IMR-90 (cell line): ENCODE measurements around the gene P2RY14. TPM values are rescaled to one million over a fixed set of nuclear protein-coding genes. Genes with fewer than 3 reads are reported as not detected.

ENCODE experiments used
- ATAC-seq: fragments of 200-7000 bp; cut with Tn5 transposase; 2 replicates; pipeline ENCODE4 v1.9.1; 2020; ENCODE audit warnings: low read depth, mild to moderate bottlenecking, moderate library complexity
- BruUV-seq: library from RNA; stranded (reverse); fragments of 400-500 nt; replicated peaks from 2 replicates; lab custom pipeline; 2021; lab: Mats Ljungman, UMichigan
- CTCF ChIA-PET: fragments of 300-600 bp; formaldehyde crosslinking; extraction: SDS; loops from one replicate; lab custom pipeline; 2021; ENCODE audit warnings: antibody characterized with exemption; lab: Yijun Ruan, JAX
- POLR2A ChIA-PET: fragments of 300-600 bp; sonication (Branson Sonifier 250); formaldehyde crosslinking; loops from one replicate; lab custom pipeline; 2022; ENCODE audit warnings: antibody characterized with exemption; ENCODE audit not compliant: unreplicated experiment; lab: Charles Lee
- DNase-seq: peaks from one replicate; pipeline ENCODE4 v3.0.0; 2013
- H2AFZ ChIP-seq: replicated peaks from 2 replicates; pipeline ENCODE3; 2013; ENCODE audit warnings: low read length, mild to moderate bottlenecking; ENCODE audit not compliant: poor library complexity
- H2AK5ac ChIP-seq: 2 replicates; pipeline ENCODE4 v1.6.1; 2013; ENCODE audit warnings: low read depth, low read length, inconsistent platforms
- H2AK9ac ChIP-seq: replicated peaks from 2 replicates; pipeline ENCODE3; 2013; ENCODE audit warnings: mild to moderate bottlenecking, low read depth, low read length, moderate library complexity; ENCODE audit not compliant: poor library complexity
- H2BK120ac ChIP-seq: 2 replicates; pipeline ENCODE4 v1.6.1; 2013; ENCODE audit warnings: low read depth, low read length, inconsistent platforms
- H2BK15ac ChIP-seq: 3 replicates; pipeline ENCODE4 v1.6.1; 2013; ENCODE audit warnings: low read depth, low read length, inconsistent platforms
- H2BK20ac ChIP-seq: 2 replicates; pipeline ENCODE4 v1.6.1; 2013; ENCODE audit warnings: low read depth, mild to moderate bottlenecking, inconsistent platforms, low read length, moderate library complexity
- H2BK5ac ChIP-seq: 2 replicates; pipeline ENCODE4 v1.6.1; 2013; ENCODE audit warnings: mild to moderate bottlenecking, low read depth, low read length, inconsistent platforms; ENCODE audit not compliant: poor library complexity, severe bottlenecking
- H3K14ac ChIP-seq: replicated peaks from 2 replicates; pipeline ENCODE4 v1.6.1; 2013; ENCODE audit warnings: low read depth, low read length, inconsistent platforms
- H3K18ac ChIP-seq: 2 replicates; pipeline ENCODE4 v1.6.1; 2013; ENCODE audit warnings: low read depth, low read length, control low read depth
- H3K23ac ChIP-seq: 2 replicates; pipeline ENCODE4 v1.6.1; 2013; ENCODE audit warnings: low read depth, low read length, inconsistent platforms
- H3K27ac ChIP-seq: 2 replicates; pipeline ENCODE4 v1.5.1; 2013; ENCODE audit warnings: mild to moderate bottlenecking, control low read depth, low read length; ENCODE audit not compliant: insufficient read depth
- H3K27me3 ChIP-seq: 2 replicates; pipeline ENCODE4 v1.6.1; 2013; ENCODE audit warnings: low read length; ENCODE audit not compliant: control insufficient read depth, insufficient read depth
- H3K36me3 ChIP-seq: 2 replicates; pipeline ENCODE4 v1.6.1; 2013; ENCODE audit warnings: low read length, mixed read lengths; ENCODE audit not compliant: control insufficient read depth, insufficient read depth
- H3K4ac ChIP-seq: 2 replicates; pipeline ENCODE4 v1.6.1; 2013; ENCODE audit warnings: low read depth, low read length, inconsistent platforms
- H3K4me1 ChIP-seq: 2 replicates; pipeline ENCODE4 v1.6.1; 2013; ENCODE audit warnings: low read length, mixed read lengths; ENCODE audit not compliant: control insufficient read depth, insufficient read depth
- H3K4me2 ChIP-seq: 2 replicates; pipeline ENCODE4 v1.6.1; 2013; ENCODE audit warnings: low read depth, mild to moderate bottlenecking, control low read depth, low read length, moderate library complexity
- H3K4me3 ChIP-seq: 2 replicates; pipeline ENCODE4 v1.5.1; 2013; ENCODE audit warnings: low read depth, mild to moderate bottlenecking, control low read depth, low read length, moderate library complexity; ENCODE audit not compliant: insufficient read depth
- H3K56ac ChIP-seq: 2 replicates; pipeline ENCODE4 v1.6.1; 2013; ENCODE audit warnings: low read length, inconsistent platforms; ENCODE audit not compliant: insufficient read depth; ENCODE audit errors: extremely low read depth
- H3K79me1 ChIP-seq, 2 experiments: 2 replicates each; pipeline ENCODE4 v1.6.1; 2013; ENCODE audit warnings: low read length in 2 of 2, inconsistent platforms in 1 of 2, low read depth in 1 of 2
- H3K9ac ChIP-seq: 2 replicates; pipeline ENCODE4 v1.6.1; 2013; ENCODE audit warnings: low read depth, low read length, control low read depth
- H3K9me1 ChIP-seq: 2 replicates; pipeline ENCODE4 v1.6.1; 2013; ENCODE audit warnings: low read length, inconsistent platforms; ENCODE audit not compliant: insufficient read depth
- H3K9me3 ChIP-seq: 2 replicates; pipeline ENCODE4 v1.6.1; 2013; ENCODE audit warnings: low read length; ENCODE audit not compliant: control insufficient read depth, insufficient read depth
- H4K20me1 ChIP-seq: 2 replicates; pipeline ENCODE4 v1.6.1; 2013; ENCODE audit warnings: low read length, inconsistent platforms; ENCODE audit not compliant: insufficient read depth
- H4K5ac ChIP-seq: 2 replicates; pipeline ENCODE4 v1.6.1; 2013; ENCODE audit warnings: mild to moderate bottlenecking, low read depth, low read length, control low read depth
- H4K8ac ChIP-seq, 2 experiments: 2 replicates each; pipeline ENCODE4 v1.6.1; 2013; ENCODE audit warnings: low read depth in 2 of 2, low read length in 2 of 2, control low read depth in 1 of 2, inconsistent platforms in 1 of 2
- H4K91ac ChIP-seq: 2 replicates; pipeline ENCODE4 v1.6.1; 2013; ENCODE audit warnings: low read depth, low read length, inconsistent platforms; ENCODE audit not compliant: insufficient read depth
- BHLHE40 ChIP-seq: fragments of 150-350 bp; IDR thresholded peaks from 2 replicates; pipeline ENCODE4 v1.6.1; 2016; ENCODE audit warnings: mild to moderate bottlenecking, low read depth, low read length
- CEBPB ChIP-seq: IDR thresholded peaks from 2 replicates; pipeline ENCODE4 v1.6.1; 2012; ENCODE audit warnings: low read depth, low read length, improper control_type of control experiment
- CHD1 ChIP-seq: IDR thresholded peaks from 2 replicates; pipeline ENCODE4 v1.6.1; 2012; ENCODE audit warnings: low read depth, low read length, improper control_type of control experiment
- CTCF ChIP-seq: conservative IDR thresholded peaks from 2 replicates; pipeline ENCODE4 v1.5.1; 2012; ENCODE audit warnings: mild to moderate bottlenecking, low read depth, low read length, improper control_type of control experiment
- ELK1 ChIP-seq: fragments of 150-350 bp; IDR thresholded peaks from 2 replicates; pipeline ENCODE4 v1.6.1; 2016; ENCODE audit warnings: low read depth, mild to moderate bottlenecking, low read length, moderate library complexity, borderline replicate concordance
- FOS ChIP-seq: fragments of 150-350 bp; IDR thresholded peaks from 2 replicates; pipeline ENCODE4 v1.6.1; 2016; ENCODE audit warnings: low read depth, low read length
- MAFK ChIP-seq: IDR thresholded peaks from 2 replicates; pipeline ENCODE4 v1.6.1; 2012; ENCODE audit warnings: low read depth, low read length, improper control_type of control experiment
- MAZ ChIP-seq: IDR thresholded peaks from 2 replicates; pipeline ENCODE4 v1.6.1; 2012; ENCODE audit warnings: low read depth, mild to moderate bottlenecking, low read length, improper control_type of control experiment, moderate library complexity, borderline replicate concordance
- MXI1 ChIP-seq: IDR thresholded peaks from 2 replicates; pipeline ENCODE4 v1.6.1; 2012; ENCODE audit warnings: low read depth, mild to moderate bottlenecking, low read length, moderate library complexity, borderline replicate concordance
- NFE2L2 ChIP-seq: fragments of 150-350 bp; IDR thresholded peaks from 2 replicates; pipeline ENCODE4 v1.6.1; 2016; ENCODE audit warnings: low read depth, mild to moderate bottlenecking, low read length
- POLR2A ChIP-seq: IDR thresholded peaks from 2 replicates; pipeline ENCODE4 v1.6.1; 2012; ENCODE audit warnings: mild to moderate bottlenecking, low read depth, low read length
- RAD21 ChIP-seq: IDR thresholded peaks from 2 replicates; pipeline ENCODE4 v1.6.1; 2012; ENCODE audit warnings: low read length, improper control_type of control experiment
- RCOR1 ChIP-seq: IDR thresholded peaks from 2 replicates; pipeline ENCODE4 v1.6.1; 2012; ENCODE audit warnings: mild to moderate bottlenecking, low read length, improper control_type of control experiment; ENCODE audit not compliant: insufficient replicate concordance
- RFX5 ChIP-seq: IDR thresholded peaks from 2 replicates; pipeline ENCODE4 v1.8.0; 2012; ENCODE audit warnings: low read depth, mild to moderate bottlenecking, low read length, moderate library complexity
- SMC3 ChIP-seq: fragments of 150-350 bp; IDR thresholded peaks from 2 replicates; pipeline ENCODE4 v1.6.1; 2016; ENCODE audit warnings: low read depth, mild to moderate bottlenecking, antibody characterized with exemption, low read length, moderate library complexity
- USF2 ChIP-seq: fragments of 150-350 bp; IDR thresholded peaks from 2 replicates; pipeline ENCODE4 v1.6.1; 2017; ENCODE audit warnings: mild to moderate bottlenecking, antibody characterized with exemption, low read length, low read depth
- WGBS, 2 experiments: methylation state at CpG; one replicate each; pipeline versions ENCODE4 v1.1.5 to v1.1.7; 2013; ENCODE audit warnings: missing lambda C conversion rate in 2 of 2; ENCODE audit not compliant: insufficient read length in 1 of 2; ENCODE audit errors: extremely low coverage in 2 of 2; 5-methylcytosine and 5-hydroxymethylcytosine counted together
- dilution Hi-C: fragments of 300-500 bp; cut with HindIII; formaldehyde crosslinking; loops from one replicate; pipeline ENCODE4 v1.14.3; 2018; ENCODE audit warnings: low sequenced_read_pairs; ENCODE audit not compliant: unreplicated experiment
- in situ Hi-C: fragments of 300-500 bp; cut with MboI; formaldehyde crosslinking; loops from 3 replicates; pipeline ENCODE4 v1.14.3; 2019; ENCODE audit warnings: low sequenced_read_pairs, inconsistent platforms, mixed read lengths
- intact Hi-C: fragments of 100-400 bp; cut with micrococcal nuclease; formaldehyde crosslinking; loops from 2 replicates; pipeline ENCODE4 v1.10.0; 2022
- polyA plus RNA-seq, 3 experiments: library from polyadenylated mRNA; depleted of rRNA; stranded (reverse); fragments of >200 nt; gene quantifications; 2 replicates each; pipeline ENCODE4 v1.2.3, GENCODE V29; 2012; ENCODE audit warnings: low replicate concordance in 1 of 3
- total RNA-seq: library from RNA; depleted of rRNA; stranded (reverse); fragments of >200 nt; gene quantifications from 2 replicates; pipeline ENCODE4 v1.2.3, GENCODE V29; 2012

Gene P2RY14
- total and polyA plus RNA-seq, 2 of the 4 experiments (the other 2 are of a cell fraction) = not detected

- Histone ChIP-seq H3K18ac (no peak overlapping the region), H3K79me1 (no peaks in the 10 kb centered on the region), H4K8ac (no peak overlapping the region), H3K4me1 (no peaks in the 10 kb centered on the region), H3K4me3 (no peak overlapping the region), H3K27ac (no peak overlapping the region), H3K56ac (no peak overlapping the region), H4K20me1 (no peaks in the 10 kb centered on the region), H3K9ac (no peak overlapping the region), H3K9me1 (no peaks in the 10 kb centered on the region), H2BK5ac (no peak overlapping the region), H3K23ac (no peak overlapping the region), H3K9me3 (no peaks in the 10 kb centered on the region), H4K5ac (no peak overlapping the region), H2AFZ (no peak overlapping the region), H3K14ac (no peak overlapping the region), H3K36me3 (no peaks in the 10 kb centered on the region), H3K4me2 (no peak overlapping the region), H4K91ac (no peak overlapping the region), H2BK20ac (no peak overlapping the region), H2AK9ac (no peak overlapping the region), H3K27me3 (no peaks in the 10 kb centered on the region), H3K4ac (no peak overlapping the region), H2BK15ac (no peak overlapping the region), H2BK120ac (no peak overlapping the region), H2AK5ac (no peak overlapping the region)
- in situ Hi-C loops (loop anchor here (5.0 to 10.0 kb wide), 2 partner anchors 544 to 627 kb away; no protein-coding TSS in a partner anchor), intact Hi-C loops (loop anchor here (1.0 to 10.0 kb wide), 6 partner anchors 37 to 628 kb away; partner anchors contain the start of gene IGSF10), dilution Hi-C loops (no loop called here)
- ATAC-seq = peak; percentile 72
- no TSS peak for BruUV-seq
- ChIA-PET CTCF (interaction anchor here (1.1 to 1.8 kb wide), 2 partner anchors 123 to 626 kb away, joined by 4 to 7 read pairs; no protein-coding TSS in a partner anchor), POLR2A (no interaction called here)
- DNase-seq = peak; percentile 66
- 0% methylated on average over 1 of the region's 3 CpGs; no CpG with 5 or more reads in 1 of the 2 experiments for WGBS, 2 experiments
- TF ChIP-seq POLR2A (no peak), SMC3 (peak; percentile 82), NFE2L2 (no peak), CHD1 (no peak), ELK1 (no peak), USF2 (no peak), CEBPB (no peak), MXI1 (no peak), CTCF (peak; percentile 87), RFX5 (no peak), MAFK (no peak), RAD21 (peak; percentile 93), MAZ (no peak), BHLHE40 (no peak), FOS (no peak), RCOR1 (no peak)
These were observed 12.3 kb upstream of the P2RY14 start for GRCh38 chr3:151290673-151291072.
